ENCODE results near the gene FYN. TPM values are rescaled to one million over a fixed set of nuclear protein-coding genes. Genes with fewer than 3 reads are reported as not detected.

Gene FYN
- total and polyA plus RNA-seq, 9 of the 15 experiments (the other 6 are each of a cell fraction or from before 2014, with no cell fraction given) = 2.9 to 22.1 (median 11.4) TPM

- TF ChIP-seq E2F8 (IDR thresholded peaks at IDR 0.05; ENCODE audit: low read depth, partially characterized antibody) = no peak
- no peak for TF ChIP-seq NCOA2 (IDR thresholded peaks at IDR 0.05; ENCODE audit: partially characterized antibody in 2 of 2)
- no peak for TF ChIP-seq SRSF3 (IDR thresholded peaks at IDR 0.05; ENCODE audit: insufficient read depth, low read length)
- no peak for TF ChIP-seq ZNF696 (CRISPR knock-in tag; conservative IDR thresholded peaks at IDR 0.05)
- TF ChIP-seq FOXJ2 (tag; IDR thresholded peaks at IDR 0.05) = no peak
- TF ChIP-seq YY1 (IDR thresholded peaks at IDR 0.05; ENCODE audit: borderline replicate concordance in 1 of 3, control insufficient read depth in 1 of 3, extremely low read depth in 1 of 3, insufficient read depth in 3 of 3, insufficient read length in 1 of 3, insufficient replicate concordance in 2 of 3, low read depth in 1 of 3, low read length in 2 of 3) = no peak
- no peak for TF ChIP-seq MIER1 (IDR thresholded peaks at IDR 0.05; ENCODE audit: low read depth)
- TF ChIP-seq ZC3H11A (IDR thresholded peaks at IDR 0.05; ENCODE audit: low read depth, low read length) = no peak
- TF ChIP-seq, protein P1, sequence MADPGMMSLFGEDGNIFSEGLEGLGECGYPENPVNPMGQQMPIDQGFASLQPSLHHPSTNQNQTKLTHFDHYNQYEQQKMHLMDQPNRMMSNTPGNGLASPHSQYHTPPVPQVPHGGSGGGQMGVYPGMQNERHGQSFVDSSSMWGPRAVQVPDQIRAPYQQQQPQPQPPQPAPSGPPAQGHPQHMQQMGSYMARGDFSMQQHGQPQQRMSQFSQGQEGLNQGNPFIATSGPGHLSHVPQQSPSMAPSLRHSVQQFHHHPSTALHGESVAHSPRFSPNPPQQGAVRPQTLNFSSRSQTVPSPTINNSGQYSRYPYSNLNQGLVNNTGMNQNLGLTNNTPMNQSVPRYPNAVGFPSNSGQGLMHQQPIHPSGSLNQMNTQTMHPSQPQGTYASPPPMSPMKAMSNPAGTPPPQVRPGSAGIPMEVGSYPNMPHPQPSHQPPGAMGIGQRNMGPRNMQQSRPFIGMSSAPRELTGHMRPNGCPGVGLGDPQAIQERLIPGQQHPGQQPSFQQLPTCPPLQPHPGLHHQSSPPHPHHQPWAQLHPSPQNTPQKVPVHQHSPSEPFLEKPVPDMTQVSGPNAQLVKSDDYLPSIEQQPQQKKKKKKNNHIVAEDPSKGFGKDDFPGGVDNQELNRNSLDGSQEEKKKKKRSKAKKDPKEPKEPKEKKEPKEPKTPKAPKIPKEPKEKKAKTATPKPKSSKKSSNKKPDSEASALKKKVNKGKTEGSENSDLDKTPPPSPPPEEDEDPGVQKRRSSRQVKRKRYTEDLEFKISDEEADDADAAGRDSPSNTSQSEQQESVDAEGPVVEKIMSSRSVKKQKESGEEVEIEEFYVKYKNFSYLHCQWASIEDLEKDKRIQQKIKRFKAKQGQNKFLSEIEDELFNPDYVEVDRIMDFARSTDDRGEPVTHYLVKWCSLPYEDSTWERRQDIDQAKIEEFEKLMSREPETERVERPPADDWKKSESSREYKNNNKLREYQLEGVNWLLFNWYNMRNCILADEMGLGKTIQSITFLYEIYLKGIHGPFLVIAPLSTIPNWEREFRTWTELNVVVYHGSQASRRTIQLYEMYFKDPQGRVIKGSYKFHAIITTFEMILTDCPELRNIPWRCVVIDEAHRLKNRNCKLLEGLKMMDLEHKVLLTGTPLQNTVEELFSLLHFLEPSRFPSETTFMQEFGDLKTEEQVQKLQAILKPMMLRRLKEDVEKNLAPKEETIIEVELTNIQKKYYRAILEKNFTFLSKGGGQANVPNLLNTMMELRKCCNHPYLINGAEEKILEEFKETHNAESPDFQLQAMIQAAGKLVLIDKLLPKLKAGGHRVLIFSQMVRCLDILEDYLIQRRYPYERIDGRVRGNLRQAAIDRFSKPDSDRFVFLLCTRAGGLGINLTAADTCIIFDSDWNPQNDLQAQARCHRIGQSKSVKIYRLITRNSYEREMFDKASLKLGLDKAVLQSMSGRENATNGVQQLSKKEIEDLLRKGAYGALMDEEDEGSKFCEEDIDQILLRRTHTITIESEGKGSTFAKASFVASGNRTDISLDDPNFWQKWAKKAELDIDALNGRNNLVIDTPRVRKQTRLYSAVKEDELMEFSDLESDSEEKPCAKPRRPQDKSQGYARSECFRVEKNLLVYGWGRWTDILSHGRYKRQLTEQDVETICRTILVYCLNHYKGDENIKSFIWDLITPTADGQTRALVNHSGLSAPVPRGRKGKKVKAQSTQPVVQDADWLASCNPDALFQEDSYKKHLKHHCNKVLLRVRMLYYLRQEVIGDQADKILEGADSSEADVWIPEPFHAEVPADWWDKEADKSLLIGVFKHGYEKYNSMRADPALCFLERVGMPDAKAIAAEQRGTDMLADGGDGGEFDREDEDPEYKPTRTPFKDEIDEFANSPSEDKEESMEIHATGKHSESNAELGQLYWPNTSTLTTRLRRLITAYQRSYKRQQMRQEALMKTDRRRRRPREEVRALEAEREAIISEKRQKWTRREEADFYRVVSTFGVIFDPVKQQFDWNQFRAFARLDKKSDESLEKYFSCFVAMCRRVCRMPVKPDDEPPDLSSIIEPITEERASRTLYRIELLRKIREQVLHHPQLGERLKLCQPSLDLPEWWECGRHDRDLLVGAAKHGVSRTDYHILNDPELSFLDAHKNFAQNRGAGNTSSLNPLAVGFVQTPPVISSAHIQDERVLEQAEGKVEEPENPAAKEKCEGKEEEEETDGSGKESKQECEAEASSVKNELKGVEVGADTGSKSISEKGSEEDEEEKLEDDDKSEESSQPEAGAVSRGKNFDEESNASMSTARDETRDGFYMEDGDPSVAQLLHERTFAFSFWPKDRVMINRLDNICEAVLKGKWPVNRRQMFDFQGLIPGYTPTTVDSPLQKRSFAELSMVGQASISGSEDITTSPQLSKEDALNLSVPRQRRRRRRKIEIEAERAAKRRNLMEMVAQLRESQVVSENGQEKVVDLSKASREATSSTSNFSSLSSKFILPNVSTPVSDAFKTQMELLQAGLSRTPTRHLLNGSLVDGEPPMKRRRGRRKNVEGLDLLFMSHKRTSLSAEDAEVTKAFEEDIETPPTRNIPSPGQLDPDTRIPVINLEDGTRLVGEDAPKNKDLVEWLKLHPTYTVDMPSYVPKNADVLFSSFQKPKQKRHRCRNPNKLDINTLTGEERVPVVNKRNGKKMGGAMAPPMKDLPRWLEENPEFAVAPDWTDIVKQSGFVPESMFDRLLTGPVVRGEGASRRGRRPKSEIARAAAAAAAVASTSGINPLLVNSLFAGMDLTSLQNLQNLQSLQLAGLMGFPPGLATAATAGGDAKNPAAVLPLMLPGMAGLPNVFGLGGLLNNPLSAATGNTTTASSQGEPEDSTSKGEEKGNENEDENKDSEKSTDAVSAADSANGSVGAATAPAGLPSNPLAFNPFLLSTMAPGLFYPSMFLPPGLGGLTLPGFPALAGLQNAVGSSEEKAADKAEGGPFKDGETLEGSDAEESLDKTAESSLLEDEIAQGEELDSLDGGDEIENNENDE (IDR thresholded peaks at IDR 0.05; ENCODE audit: low read depth, low read length) = no peak
- no peak for TF ChIP-seq GTF2A2 (tag; IDR thresholded peaks at IDR 0.05)
- no peak for TF ChIP-seq PTRF (tag; IDR thresholded peaks at IDR 0.05)
- TF ChIP-seq SNRNP70 (optimal IDR thresholded peaks at IDR 0.05; ENCODE audit: low read depth, low read length) = no peak
Measured at GRCh38 chr6:111713811-111714210, 159.4 kb downstream of the FYN start (continued).

Data from K562 (cell line).